ENCODE results near the gene EFNA2.

EFNA2 gene

DNA sequence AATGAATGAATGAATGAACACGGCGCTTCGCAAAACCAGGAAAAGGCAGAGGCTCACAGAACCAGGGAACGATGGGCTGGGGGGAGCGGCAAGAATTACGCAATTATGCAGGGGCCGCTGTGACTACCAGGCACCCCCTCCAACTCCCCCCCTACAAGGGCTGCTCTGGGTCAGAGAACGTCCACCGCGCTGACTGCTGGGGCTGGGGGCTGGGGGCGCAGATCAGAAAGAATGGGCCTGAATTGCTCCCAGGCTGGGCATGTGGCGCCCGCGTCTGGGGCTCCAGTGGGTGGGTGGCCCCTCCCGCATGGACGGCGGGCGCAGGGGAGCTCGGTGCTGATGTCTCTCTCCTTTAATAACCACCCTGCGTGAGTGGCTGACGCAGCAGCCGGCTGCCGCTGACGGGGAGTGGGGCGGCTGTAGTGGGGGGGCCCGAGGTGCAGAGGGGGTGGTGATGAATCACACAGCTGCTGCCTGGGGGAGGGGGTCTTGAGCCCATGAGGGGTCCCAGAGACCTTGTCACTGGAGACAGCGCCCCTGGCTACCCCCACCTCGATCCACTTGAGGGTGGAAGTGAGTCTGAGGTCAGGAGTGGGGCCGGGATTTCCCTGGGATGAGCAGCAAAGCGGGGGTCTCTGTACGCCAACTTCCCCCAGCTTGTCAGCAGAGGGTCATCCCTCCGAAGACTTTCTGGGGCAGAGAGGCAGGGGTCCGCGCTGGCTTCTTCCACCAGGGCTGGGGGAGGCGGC lies 18.0 kb upstream of the EFNA2 start:
- DNase-seq (ENCODE audit: low read depth): no peak
- no peak for TF ChIP-seq CTCF (IDR thresholded peaks at IDR 0.05; ENCODE audit: insufficient read depth, low read depth, low read length, missing control alignments)
- H3K4me3 ChIP-seq (ENCODE audit: low read depth, low read length): no peak overlapping the region; the same call in 1 of the 2 replicates

DNA sequence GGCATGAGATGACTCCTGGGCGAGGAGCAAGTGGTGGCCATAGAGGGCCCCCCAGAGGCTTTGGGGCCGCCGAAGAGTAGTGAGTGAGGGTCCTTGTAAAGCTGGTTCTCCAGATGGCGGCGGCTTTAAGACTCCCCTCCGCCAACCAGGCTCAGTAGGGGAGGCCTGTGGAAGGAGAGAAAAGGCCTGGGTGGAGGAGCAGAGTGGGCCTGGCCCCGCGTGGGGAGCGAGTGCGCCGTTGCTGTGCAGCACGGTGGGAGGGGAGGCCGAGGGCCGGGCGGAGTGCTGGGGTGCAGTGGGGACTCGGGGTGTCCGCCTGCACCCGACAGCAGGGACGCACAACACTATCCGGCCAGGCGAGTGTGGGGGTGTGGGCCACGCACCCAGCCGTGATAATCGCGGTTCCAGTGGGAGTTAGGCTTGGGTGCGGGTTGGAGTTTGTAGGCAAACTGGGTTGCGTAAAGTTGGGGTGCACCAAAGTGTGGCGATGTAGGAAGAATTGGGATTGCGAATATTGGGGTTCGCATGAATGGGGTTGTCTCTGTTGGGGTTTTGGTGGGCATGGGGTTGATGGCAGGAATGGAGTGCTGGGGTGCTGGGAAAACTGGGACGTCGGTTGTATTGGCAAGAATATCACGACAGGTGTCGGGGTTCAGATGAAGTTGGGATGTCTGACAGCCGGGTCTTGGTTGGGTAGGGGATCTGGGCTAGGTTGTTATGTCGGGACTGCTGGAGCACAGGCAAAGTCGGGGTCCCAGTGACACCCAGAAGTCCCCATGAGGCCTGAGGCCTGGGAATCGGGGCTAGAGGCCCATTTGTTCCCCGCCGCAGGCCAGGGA lies 17.2 kb upstream of the EFNA2 start:
- no peak for DNase-seq (ENCODE audit: low read depth)
- peak overlapping the region; percentile 25 for H3K4me3 ChIP-seq (ENCODE audit: low read depth, low read length)
- no peak for TF ChIP-seq CTCF (IDR thresholded peaks at IDR 0.05; ENCODE audit: insufficient read depth, low read depth, low read length, missing control alignments)

DNA sequence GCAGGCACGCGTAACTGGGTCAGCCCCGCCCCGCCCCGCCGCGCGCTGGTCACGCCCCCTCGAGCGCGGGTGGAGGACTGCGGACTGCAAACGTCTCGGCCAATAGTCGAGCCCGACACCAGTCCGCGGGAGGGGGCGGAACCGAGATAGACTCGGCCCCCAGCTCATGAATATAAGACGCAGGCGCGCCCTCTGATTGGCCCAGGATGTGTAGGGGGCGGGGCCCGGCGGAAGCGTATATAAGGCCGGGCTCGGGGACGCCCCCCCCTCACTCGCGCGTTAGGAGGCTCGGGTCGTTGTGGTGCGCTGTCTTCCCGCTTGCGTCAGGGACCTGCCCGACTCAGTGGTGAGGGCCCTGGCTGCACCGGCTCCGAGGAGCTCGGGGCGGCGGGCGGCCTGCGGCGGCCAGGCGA lies 16.6 kb upstream of the EFNA2 start, which contains the start of gene CIRBP:
CIRBP (plus strand) TSS at position 268 of the 413 bp plus-strand sequence. CDS start 1,602 bp downstream, outside the sequence.
- TF ChIP-seq CTCF (IDR thresholded peaks at IDR 0.05; ENCODE audit: insufficient read depth, low read depth, low read length, missing control alignments): no peak
- peak within 1 kb of the TSS; percentile 98 for H3K4me3 ChIP-seq (ENCODE audit: low read depth, low read length)
- DNase-seq (ENCODE audit: low read depth): peak; percentile 100

GRCh38 chr19:1269478-1270212 lies 16.0 kb upstream of the EFNA2 start:
- peak; percentile 92 for DNase-seq (ENCODE audit: low read depth)
- H3K4me3 ChIP-seq (ENCODE audit: low read depth, low read length): peak overlapping the region; percentile 98
- no peak for TF ChIP-seq CTCF (IDR thresholded peaks at IDR 0.05; ENCODE audit: insufficient read depth, low read depth, low read length, missing control alignments)

DNA sequence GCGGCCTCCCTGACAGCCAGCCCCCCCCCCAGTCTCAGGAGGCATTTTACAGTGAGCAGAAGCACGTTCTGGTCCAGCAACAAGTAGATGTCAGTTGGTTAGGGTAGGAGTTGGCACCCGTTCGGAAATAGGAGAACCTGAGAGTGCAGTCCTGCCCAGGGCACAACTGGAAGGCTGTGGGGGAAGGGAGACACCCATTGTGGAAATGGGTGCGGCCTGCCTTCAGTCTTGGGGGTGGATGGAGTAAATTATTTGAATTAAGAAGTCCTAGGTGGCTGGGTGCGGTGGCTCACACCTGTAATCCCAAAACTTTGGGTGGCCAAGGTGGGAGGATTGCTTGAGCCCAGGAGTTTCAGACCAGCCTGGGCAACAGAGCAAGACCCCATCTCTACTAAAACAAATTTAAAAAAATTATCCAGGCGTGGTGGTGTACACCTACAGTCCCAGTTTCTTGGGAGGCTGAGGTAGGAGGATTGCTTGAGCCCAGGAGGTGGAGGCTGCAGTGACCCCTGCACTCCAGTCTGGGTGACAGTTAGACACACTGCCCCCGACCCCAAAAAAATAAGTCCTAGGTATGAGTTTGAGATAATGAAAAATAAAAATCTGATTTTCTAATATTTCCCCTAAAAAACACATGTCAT lies 15.3 kb upstream of the EFNA2 start:
- peak overlapping the region; percentile 98 for H3K4me3 ChIP-seq (ENCODE audit: low read depth, low read length)
- DNase-seq (ENCODE audit: low read depth): no peak
- TF ChIP-seq CTCF (IDR thresholded peaks at IDR 0.05; ENCODE audit: insufficient read depth, low read depth, low read length, missing control alignments): no peak

DNA sequence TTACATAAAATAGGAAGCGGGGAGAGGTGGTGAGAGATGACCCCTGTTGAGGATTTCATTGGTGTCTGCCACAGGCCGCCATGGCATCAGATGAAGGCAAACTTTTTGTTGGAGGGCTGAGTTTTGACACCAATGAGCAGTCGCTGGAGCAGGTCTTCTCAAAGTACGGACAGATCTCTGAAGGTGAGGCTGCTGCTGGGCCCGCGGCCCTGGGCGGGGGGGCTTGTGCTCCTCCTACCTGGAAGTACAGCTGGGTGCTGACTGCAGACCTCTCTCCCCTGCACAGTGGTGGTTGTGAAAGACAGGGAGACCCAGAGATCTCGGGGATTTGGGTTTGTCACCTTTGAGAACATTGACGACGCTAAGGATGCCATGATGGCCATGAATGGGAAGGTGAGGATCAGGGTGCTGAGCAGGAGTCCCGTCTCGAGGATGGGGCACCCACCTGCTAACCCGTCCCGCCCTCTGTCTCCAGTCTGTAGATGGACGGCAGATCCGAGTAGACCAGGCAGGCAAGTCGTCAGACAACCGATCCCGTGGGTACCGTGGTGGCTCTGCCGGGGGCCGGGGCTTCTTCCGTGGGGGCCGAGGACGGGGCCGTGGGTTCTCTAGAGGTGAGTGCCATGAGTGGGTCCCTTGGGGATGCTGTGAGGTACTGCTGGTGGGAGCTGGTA lies 14.7 kb upstream of the EFNA2 start:
- H3K4me3 ChIP-seq (ENCODE audit: low read depth, low read length): peak overlapping the region; percentile 98
- no peak for TF ChIP-seq CTCF (IDR thresholded peaks at IDR 0.05; ENCODE audit: insufficient read depth, low read depth, low read length, missing control alignments)
- no peak for DNase-seq (ENCODE audit: low read depth)
